OCI-LY7 (cell line): ENCODE data around the gene C4orf50. TPM values are rescaled to one million over a fixed set of nuclear protein-coding genes. Genes with fewer than 3 reads are reported as not detected.

Experiments used
- BruUV-seq: library from RNA; stranded (reverse); fragments of 400-500 nt; replicated peaks from 2 replicates; lab custom pipeline; 2021; lab: Mats Ljungman, UMichigan
- CTCF ChIA-PET: fragments of 300-600 bp; sonication (Branson Sonifier 250); formaldehyde crosslinking; loops from one replicate; lab custom pipeline; 2022; ENCODE audit warnings: antibody characterized with exemption; ENCODE audit not compliant: unreplicated experiment; lab: Charles Lee
- POLR2A ChIA-PET: fragments of 300-600 bp; sonication (Branson Sonifier 250); formaldehyde crosslinking; loops from one replicate; lab custom pipeline; 2022; ENCODE audit warnings: antibody characterized with exemption; lab: Charles Lee
- DNase-seq: peaks from one replicate; pipeline ENCODE4 v3.0.0-alpha.2; 2015; ENCODE audit warnings: low spot score
- H2AFZ ChIP-seq: fragments of 200-600 bp; sonication (generic), shearing (Covaris generic); 2 replicates; pipeline ENCODE4 v1.6.1; 2014; ENCODE audit warnings: mild to moderate bottlenecking, antibody characterized with exemption, low read length, moderate library complexity
- H3K27ac ChIP-seq: fragments of 200-600 bp; sonication (generic); 2 replicates; pipeline ENCODE4 v1.5.1; 2014; ENCODE audit warnings: mixed run types, low read depth, mild to moderate bottlenecking, moderate library complexity, low read length, inconsistent platforms; ENCODE audit not compliant: poor library complexity, severe bottlenecking
- H3K36me3 ChIP-seq: fragments of 200-600 bp; sonication (generic); 2 replicates; pipeline ENCODE4 v1.6.1; 2014; ENCODE audit warnings: mild to moderate bottlenecking, antibody characterized with exemption, low read length, moderate library complexity, mixed read lengths; ENCODE audit not compliant: insufficient read depth
- H3K4me1 ChIP-seq: fragments of 200-600 bp; sonication (generic); 2 replicates; pipeline ENCODE4 v1.5.1; 2014; ENCODE audit warnings: mild to moderate bottlenecking, low read length; ENCODE audit not compliant: insufficient read depth, poor library complexity, severe bottlenecking
- H3K4me2 ChIP-seq: fragments of 200-600 bp; sonication (generic); 2 replicates; pipeline ENCODE4 v1.6.1; 2014; ENCODE audit warnings: mild to moderate bottlenecking, low read length
- H3K4me3 ChIP-seq: fragments of 200-600 bp; sonication (generic); 2 replicates; pipeline ENCODE4 v1.5.1; 2014; ENCODE audit warnings: mild to moderate bottlenecking, low read depth, low read length; ENCODE audit not compliant: poor library complexity, severe bottlenecking
- H3K79me2 ChIP-seq: fragments of 200-600 bp; sonication (generic); 2 replicates; pipeline ENCODE4 v1.6.1; 2016; ENCODE audit warnings: low read depth, mild to moderate bottlenecking, low read length, moderate library complexity, mixed read lengths; ENCODE audit not compliant: insufficient read depth
- H3K9me2 ChIP-seq: fragments of 200-600 bp; sonication (generic); 2 replicates; pipeline ENCODE4 v1.6.1; 2016; ENCODE audit warnings: mild to moderate bottlenecking, low read length, mixed read lengths; ENCODE audit not compliant: insufficient read depth
- H3K9me3 ChIP-seq: fragments of 200-600 bp; sonication (generic); 2 replicates; pipeline ENCODE4 v1.6.1; 2014; ENCODE audit warnings: mild to moderate bottlenecking, mixed run types, low read length, mixed read lengths
- H4K20me1 ChIP-seq: fragments of 200-600 bp; sonication (generic); 2 replicates; pipeline ENCODE4 v1.6.1; 2014; ENCODE audit warnings: mild to moderate bottlenecking, antibody characterized with exemption, low read length, moderate library complexity, mixed read lengths; ENCODE audit not compliant: insufficient read depth
- EZH2phosphoT487 ChIP-seq: fragments of 200-600 bp; sonication (generic); IDR thresholded peaks from 2 replicates; pipeline ENCODE4 v1.6.1; 2018; ENCODE audit warnings: low read depth, borderline replicate concordance, mild to moderate bottlenecking, mixed run types, antibody characterized with exemption, low read length, moderate library complexity, mixed read lengths
- intact Hi-C: fragments of 100-400 bp; cut with micrococcal nuclease; formaldehyde crosslinking; loops from one replicate; pipeline ENCODE4 v1.10.0; 2022; ENCODE audit not compliant: unreplicated experiment
- total RNA-seq, 2 experiments: library from RNA; depleted of rRNA in 1 of 2; stranded (reverse); fragments of >200 nt in 1 of 2; shearing (Covaris generic) in 1 of 2; gene quantifications; 2 replicates each; pipeline ENCODE4 v1.2.3, GENCODE V29; 2014 to 2022
- TF ChIP-seq, protein P1 (sequence below): fragments of 200-600 bp; sonication (generic); conservative IDR thresholded peaks from 2 replicates; pipeline ENCODE4 v1.5.1; 2014; ENCODE audit warnings: mild to moderate bottlenecking, antibody characterized with exemption, low read length, moderate library complexity, mixed read lengths

The C4orf50 gene
- total RNA-seq, 2 experiments from 2014 or later, result 0.06 TPM; not detected in 1

DNA sequence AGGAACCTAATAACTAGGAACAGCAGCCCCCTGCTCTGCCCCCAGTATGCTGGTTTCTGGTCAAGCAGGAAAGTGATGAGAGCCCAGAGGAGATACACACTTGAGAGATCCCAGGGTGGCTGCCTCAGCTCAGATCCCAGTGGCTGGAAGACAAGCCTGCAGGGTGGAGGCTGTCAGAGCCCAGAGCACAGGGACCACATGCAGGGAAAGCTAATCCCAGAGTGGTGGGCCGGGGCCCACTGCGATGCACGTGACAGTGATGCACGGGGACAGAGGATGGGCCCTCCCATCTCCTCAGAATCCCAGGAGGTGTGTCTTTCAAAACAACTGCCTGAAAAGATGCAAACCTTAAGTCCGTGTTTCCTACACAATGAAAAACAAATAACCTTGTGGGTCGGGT is 96.2 kb downstream of the C4orf50 start:
- BruUV-seq, result no TSS peak
- Histone ChIP-seq H2AFZ (no peak overlapping the region), H3K4me3 (no peak overlapping the region), H4K20me1 (no peaks in the 10 kb centered on the region), H3K9me3 (no peaks in the 10 kb centered on the region), H3K27ac (no peak overlapping the region), H3K4me2 (no peak overlapping the region), H3K36me3 (no peaks in the 10 kb centered on the region), H3K9me2 (no peaks in the 10 kb centered on the region), H3K79me2 (no peaks in the 10 kb centered on the region), H3K4me1 (no peaks in the 10 kb centered on the region)
- ChIA-PET CTCF (no interaction called here), POLR2A (no interaction called here)
- DNase-seq, result no peak
- TF ChIP-seq, protein P1, sequence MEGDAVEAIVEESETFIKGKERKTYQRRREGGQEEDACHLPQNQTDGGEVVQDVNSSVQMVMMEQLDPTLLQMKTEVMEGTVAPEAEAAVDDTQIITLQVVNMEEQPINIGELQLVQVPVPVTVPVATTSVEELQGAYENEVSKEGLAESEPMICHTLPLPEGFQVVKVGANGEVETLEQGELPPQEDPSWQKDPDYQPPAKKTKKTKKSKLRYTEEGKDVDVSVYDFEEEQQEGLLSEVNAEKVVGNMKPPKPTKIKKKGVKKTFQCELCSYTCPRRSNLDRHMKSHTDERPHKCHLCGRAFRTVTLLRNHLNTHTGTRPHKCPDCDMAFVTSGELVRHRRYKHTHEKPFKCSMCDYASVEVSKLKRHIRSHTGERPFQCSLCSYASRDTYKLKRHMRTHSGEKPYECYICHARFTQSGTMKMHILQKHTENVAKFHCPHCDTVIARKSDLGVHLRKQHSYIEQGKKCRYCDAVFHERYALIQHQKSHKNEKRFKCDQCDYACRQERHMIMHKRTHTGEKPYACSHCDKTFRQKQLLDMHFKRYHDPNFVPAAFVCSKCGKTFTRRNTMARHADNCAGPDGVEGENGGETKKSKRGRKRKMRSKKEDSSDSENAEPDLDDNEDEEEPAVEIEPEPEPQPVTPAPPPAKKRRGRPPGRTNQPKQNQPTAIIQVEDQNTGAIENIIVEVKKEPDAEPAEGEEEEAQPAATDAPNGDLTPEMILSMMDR, result no peak
- TF ChIP-seq EZH2phosphoT487, result no peak
- intact Hi-C loops, result no loop called here

DNA sequence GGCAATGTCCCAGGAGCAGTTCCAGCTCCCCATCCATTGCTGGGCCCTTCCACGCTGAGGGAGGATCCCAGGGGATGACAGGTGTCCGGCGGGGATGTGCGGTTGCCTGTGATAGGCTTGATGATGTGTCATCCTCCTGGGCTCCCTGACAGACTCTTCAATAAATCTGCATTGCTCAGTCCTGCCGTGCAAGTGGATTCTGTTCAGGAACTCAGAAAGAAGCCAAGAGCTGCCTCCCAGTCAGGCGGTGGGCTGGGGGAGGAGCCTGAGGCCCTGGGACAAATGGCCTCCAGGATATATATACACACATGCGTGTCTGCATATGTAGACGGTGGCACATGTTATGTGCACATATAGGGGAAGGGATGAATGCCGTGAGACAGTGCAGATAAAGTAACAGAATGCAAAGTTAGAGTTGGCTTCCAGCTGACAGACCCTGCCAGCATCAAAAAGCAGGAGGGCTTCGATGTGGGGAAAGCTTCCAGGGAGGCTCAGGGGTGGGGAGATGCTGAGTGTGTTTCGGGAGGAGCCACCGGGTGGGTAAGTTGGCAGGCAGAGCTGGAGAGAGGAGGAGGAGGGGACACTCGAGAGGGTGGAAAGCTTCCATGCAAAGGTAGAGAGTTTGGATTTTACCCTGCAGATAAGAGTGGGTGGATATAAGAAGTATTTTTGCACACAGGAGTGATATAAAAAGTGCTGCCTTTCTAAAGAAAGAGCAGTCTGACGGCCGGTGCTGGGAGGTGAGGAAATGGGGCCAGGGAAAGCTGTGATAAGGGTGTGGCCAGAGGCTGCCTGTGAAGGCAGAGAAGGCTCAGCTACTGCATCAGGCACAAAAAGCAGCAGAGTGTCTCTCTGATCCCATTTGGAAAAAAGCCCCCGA is 96.9 kb downstream of the C4orf50 start:
- intact Hi-C loops, result no loop called here
- no peak overlapping the region for H3K4me2 ChIP-seq
- H3K79me2 ChIP-seq, result no peaks in the 10 kb centered on the region
- ChIA-PET POLR2A (no interaction called here), CTCF (no interaction called here)
- H3K4me1 ChIP-seq, result no peaks in the 10 kb centered on the region
- no peak overlapping the region for H3K4me3 ChIP-seq
- H3K9me2 ChIP-seq, result no peaks in the 10 kb centered on the region
- no peak for TF ChIP-seq EZH2phosphoT487
- TF ChIP-seq, protein P1, result no peak
- no peaks in the 10 kb centered on the region for H3K9me3 ChIP-seq
- BruUV-seq, result no TSS peak
- no peak overlapping the region for H3K27ac ChIP-seq
- no peak for DNase-seq
- H2AFZ ChIP-seq, result no peak overlapping the region
- no peaks in the 10 kb centered on the region for H3K36me3 ChIP-seq
- H4K20me1 ChIP-seq, result no peaks in the 10 kb centered on the region

DNA sequence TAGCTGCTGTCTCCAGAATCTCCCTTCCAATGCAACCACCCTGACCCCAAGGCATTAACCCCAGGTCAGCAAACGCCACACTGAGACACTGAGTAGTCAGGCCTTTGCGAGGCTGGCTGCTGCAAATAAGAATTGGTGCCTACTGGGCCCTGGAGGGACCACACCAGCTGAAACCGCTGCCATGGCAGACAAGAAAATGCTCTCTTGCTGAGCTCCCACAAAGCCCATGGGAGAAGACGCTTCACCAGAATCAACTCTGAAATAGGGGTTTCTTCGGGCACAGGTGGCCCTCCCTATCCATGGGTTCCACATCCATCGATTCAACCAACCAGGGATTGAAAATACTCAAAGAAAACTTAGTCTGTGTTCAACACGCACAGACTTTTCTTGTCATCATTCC is 98.7 kb downstream of the C4orf50 start:
- TF ChIP-seq EZH2phosphoT487, result no peak
- TF ChIP-seq, protein P1, result no peak
- H3K4me1 ChIP-seq, result no peaks in the 10 kb centered on the region
- H3K4me3 ChIP-seq, result no peak overlapping the region
- no peak overlapping the region for H3K27ac ChIP-seq
- ChIA-PET CTCF (no interaction called here), POLR2A (interaction anchor here (0.8 kb wide), 1 partner anchor 1185 kb away, joined by 7 read pairs; no protein-coding TSS in a partner anchor)
- no peaks in the 10 kb centered on the region for H3K36me3 ChIP-seq
- intact Hi-C loops, result no loop called here
- no peak overlapping the region for H2AFZ ChIP-seq
- no peak for DNase-seq
- no TSS peak for BruUV-seq
- H4K20me1 ChIP-seq, result no peaks in the 10 kb centered on the region
- no peaks in the 10 kb centered on the region for H3K79me2 ChIP-seq
- H3K9me3 ChIP-seq, result no peaks in the 10 kb centered on the region
- H3K9me2 ChIP-seq, result no peaks in the 10 kb centered on the region
- no peak overlapping the region for H3K4me2 ChIP-seq
